Measurements from ENCODE around the gene GRIK4. TPM values are rescaled to one million over a fixed set of nuclear protein-coding genes. Genes with fewer than 3 reads are reported as not detected.

Gene GRIK4
- total RNA-seq, 1 experiment from 2014 or later = not detected

GRCh38 chr11:120893440-120894201 is 382.1 kb downstream of the GRIK4 start:
- Histone ChIP-seq H3K27me3 (ENCODE audit: insufficient read depth, low read depth) (no peaks in the 10 kb centered on the region), H3K4me2 (no peak overlapping the region), H3K9me3 (ENCODE audit: insufficient read depth, low read depth) (no peaks in the 10 kb centered on the region), H3K27ac (no peak overlapping the region), H3K36me3 (ENCODE audit: low read depth) (no peaks in the 10 kb centered on the region), H2AFZ (no peak overlapping the region), H3K79me2 (ENCODE audit: low read depth) (no peaks in the 10 kb centered on the region), H3K9me2 (ENCODE audit: insufficient read depth) (no peaks in the 10 kb centered on the region), H3F3A (ENCODE audit: insufficient read depth, low read depth) (no peaks in the 10 kb centered on the region), H3K4me1 (replicated peaks; ENCODE audit: insufficient read depth) (no peaks in the 10 kb centered on the region), H3K4me3 (no peak overlapping the region), H4K20me1 (ENCODE audit: insufficient read depth) (no peaks in the 10 kb centered on the region)
- ChIA-PET POLR2A (ENCODE audit: unreplicated experiment) (no interaction called here), CTCF (no interaction called here)
- intact Hi-C loops (cut with micrococcal nuclease; ENCODE audit: unreplicated experiment) = no loop called here
- BruUV-seq (replicated peaks) = no TSS peak
- DNase-seq = no peak
- TF ChIP-seq CTCF (conservative IDR thresholded peaks at IDR 0.05) (no peak), EZH2 (IDR thresholded peaks at IDR 0.05; ENCODE audit: low read depth) (no peak)

- intact Hi-C loops (cut with micrococcal nuclease; ENCODE audit: unreplicated experiment) = no loop called here
- Histone ChIP-seq H3K9me3 (ENCODE audit: insufficient read depth, low read depth) (no peaks in the 10 kb centered on the region), H3F3A (ENCODE audit: insufficient read depth, low read depth) (no peaks in the 10 kb centered on the region), H3K4me3 (no peak overlapping the region), H3K4me2 (no peak overlapping the region), H3K27ac (no peak overlapping the region), H3K36me3 (ENCODE audit: low read depth) (no peaks in the 10 kb centered on the region), H4K20me1 (ENCODE audit: insufficient read depth) (no peaks in the 10 kb centered on the region), H3K4me1 (replicated peaks; ENCODE audit: insufficient read depth) (no peaks in the 10 kb centered on the region), H2AFZ (no peak overlapping the region), H3K27me3 (ENCODE audit: insufficient read depth, low read depth) (no peaks in the 10 kb centered on the region), H3K79me2 (ENCODE audit: low read depth) (no peaks in the 10 kb centered on the region), H3K9me2 (ENCODE audit: insufficient read depth) (no peaks in the 10 kb centered on the region)
- POLR2A ChIA-PET (ENCODE audit: unreplicated experiment) = no interaction called here
- no peak for DNase-seq
- TF ChIP-seq EZH2 (IDR thresholded peaks at IDR 0.05; ENCODE audit: low read depth) = no peak
- TF ChIP-seq CTCF (conservative IDR thresholded peaks at IDR 0.05) = no peak
- CTCF ChIA-PET = no interaction called here
- BruUV-seq (replicated peaks) = no TSS peak
These were observed 382.8 kb downstream of the GRIK4 start for GRCh38 chr11:120894202-120894985.

GRCh38 chr11:120896687-120897086 is 385.1 kb downstream of the GRIK4 start:
- H3K9me3 ChIP-seq (ENCODE audit: insufficient read depth, low read depth) = no peaks in the 10 kb centered on the region

More at GRCh38 chr11:120896687-120897086, 385.1 kb downstream of the GRIK4 start:
- H3F3A ChIP-seq (ENCODE audit: insufficient read depth, low read depth) = no peaks in the 10 kb centered on the region
- no peaks in the 10 kb centered on the region for H3K9me2 ChIP-seq (ENCODE audit: insufficient read depth)
- POLR2A ChIA-PET (ENCODE audit: unreplicated experiment) = no interaction called here
- H3K4me3 ChIP-seq = no peak overlapping the region
- H4K20me1 ChIP-seq (ENCODE audit: insufficient read depth) = no peaks in the 10 kb centered on the region
- no peak overlapping the region for H3K4me2 ChIP-seq
- no peak for DNase-seq
- intact Hi-C loops (cut with micrococcal nuclease; ENCODE audit: unreplicated experiment) = no loop called here
- no peak overlapping the region for H2AFZ ChIP-seq
- no peak overlapping the region for H3K27ac ChIP-seq
- BruUV-seq (replicated peaks) = no TSS peak
- H3K36me3 ChIP-seq (ENCODE audit: low read depth) = no peaks in the 10 kb centered on the region
- CTCF ChIA-PET = no interaction called here
- H3K79me2 ChIP-seq (ENCODE audit: low read depth) = no peaks in the 10 kb centered on the region
- H3K27me3 ChIP-seq (ENCODE audit: insufficient read depth, low read depth) = no peaks in the 10 kb centered on the region
- peaks cover 1% of the 10 kb centered on the region; the same call in 1 of the 2 replicates for H3K4me1 ChIP-seq (replicated peaks; ENCODE audit: insufficient read depth)
- TF ChIP-seq CTCF (conservative IDR thresholded peaks at IDR 0.05) (no peak), EZH2 (IDR thresholded peaks at IDR 0.05; ENCODE audit: low read depth) (no peak)
